Measurements from ENCODE around the gene PCDHB4.
A peak's percentile ranks its signal among the peaks of the same experiment; 100 is the strongest.
"Not testable (repeated sequence)": the region's sequence is repeated elsewhere in the genome, so short reads cannot be mapped to it uniquely, and the experiment has no call there.

Gene PCDHB4

DNA sequence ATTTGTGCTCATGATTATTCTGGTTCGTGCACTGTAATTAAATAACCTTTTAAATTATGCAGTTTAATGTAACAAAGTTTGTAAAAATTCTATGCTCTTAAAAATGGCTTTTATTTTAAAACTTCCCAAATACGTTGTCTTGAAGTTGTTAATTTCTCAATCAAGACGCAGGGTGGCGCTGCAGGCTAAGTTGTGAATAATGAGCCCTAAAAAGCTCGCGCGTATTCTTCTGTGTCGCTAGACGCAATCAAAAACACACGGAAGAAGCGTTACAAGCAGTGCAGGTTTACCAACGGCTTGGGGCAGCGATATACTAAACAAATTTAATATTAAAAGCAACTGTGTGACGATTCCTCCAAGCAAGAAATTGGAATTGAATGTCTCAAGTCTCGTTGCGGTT, at the start of gene PCDHB4:
Gene PCDHB4, plus strand, starts transcription at position 256 of the 400 bp plus-strand sequence. CDS start 181 bp downstream, outside the sequence.
- peak; percentile 15 for DNase-seq

DNA sequence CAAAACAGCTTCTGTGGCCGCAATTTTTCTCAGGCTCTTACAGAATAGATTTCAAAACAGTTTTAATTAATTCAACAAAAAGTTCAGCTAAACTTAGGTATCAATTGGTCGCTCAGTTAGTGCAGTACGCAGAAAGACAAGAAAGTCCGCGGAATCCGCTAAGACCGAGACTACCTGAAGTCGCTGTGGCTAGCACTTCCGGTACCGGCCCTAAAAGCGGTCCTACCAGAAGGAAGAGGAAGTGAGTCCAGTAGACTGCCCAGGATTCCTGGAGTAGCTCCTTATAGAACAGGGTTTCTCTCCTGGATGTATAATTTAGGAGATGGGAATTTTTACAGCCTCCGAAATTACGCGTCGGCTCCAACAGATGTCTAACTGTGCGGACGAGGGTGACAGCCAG, 43.8 kb upstream of the PCDHB4 start:
- no peak for DNase-seq

DNA sequence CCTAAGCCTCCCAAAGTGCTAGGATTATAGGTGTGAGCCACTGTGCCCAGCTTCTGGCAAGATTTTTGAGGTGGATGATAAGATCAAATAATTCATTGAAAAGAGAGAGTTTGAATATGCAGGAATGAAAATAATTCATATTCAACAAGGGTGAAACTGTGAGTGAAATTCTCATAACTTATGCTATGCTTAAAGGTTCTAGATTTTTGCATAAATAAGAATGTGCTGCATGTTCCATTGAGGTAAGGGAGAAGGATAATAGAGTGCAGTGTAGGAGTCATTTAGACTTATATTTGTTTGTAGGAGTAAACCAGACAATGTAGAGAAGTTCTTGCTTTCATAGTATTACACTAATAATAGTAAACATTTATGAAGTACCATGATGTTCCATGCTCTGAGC, 39.4 kb upstream of the PCDHB4 start:
- DNase-seq, result no peak

DNA sequence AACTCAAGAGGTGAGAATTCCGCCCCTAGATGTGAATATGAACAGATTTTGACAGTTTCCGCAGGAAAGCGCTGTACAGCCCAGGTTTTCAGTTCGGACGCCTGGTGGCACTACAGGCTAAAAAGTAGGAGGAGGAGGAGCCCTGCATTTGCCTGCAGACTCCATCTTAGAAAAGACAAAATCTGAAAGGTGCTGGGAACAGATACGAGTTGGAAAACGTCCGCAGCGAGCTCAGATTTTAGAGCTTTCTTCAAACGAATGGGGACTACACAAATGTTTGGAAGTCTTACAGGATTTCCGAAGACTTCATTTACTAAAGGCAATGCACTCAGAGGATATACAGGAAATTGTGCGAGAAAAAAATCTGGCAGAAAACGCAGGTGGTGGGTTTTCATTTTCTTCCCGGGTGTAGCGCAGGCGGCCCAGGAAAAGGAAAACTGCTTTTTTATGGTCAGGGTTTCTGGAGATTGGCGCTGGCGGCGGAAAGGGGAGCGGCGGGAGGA, 37.1 kb upstream of the PCDHB4 start:
- DNase-seq, result peak; percentile 21

DNA sequence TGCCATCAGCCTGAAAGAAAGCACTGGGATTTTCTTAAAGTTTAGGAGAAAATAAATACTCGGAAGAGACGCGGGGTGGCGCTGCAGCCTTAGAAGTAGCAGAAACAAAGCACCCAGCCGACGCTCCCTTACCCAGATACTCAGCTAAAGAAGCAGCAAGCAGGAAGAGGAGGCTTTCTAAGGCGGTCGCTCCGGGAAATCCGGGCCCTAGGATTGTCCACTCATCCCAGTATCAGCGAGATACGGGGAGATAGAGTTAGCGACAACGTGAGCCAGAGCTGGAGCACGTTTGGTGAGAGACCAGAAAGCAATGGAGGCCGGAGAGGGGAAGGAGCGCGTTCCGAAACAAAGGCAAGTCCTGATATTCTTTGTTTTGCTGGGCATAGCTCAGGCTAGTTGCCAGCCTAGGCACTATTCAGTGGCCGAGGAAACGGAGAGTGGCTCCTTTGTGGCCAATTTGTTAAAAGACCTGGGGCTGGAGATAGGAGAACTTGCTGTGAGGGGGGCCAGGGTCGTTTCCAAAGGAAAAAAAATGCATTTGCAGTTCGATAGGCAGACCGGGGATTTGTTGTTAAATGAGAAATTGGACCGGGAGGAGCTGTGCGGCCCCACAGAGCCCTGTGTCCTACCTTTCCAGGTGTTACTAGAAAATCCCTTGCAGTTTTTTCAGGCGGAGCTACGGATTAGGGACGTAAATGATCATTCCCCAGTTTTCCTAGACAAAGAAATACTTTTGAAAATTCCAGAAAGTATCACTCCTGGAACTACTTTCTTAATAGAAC, 26.9 kb upstream of the PCDHB4 start, which contains the start of gene PCDHB2:
Gene PCDHB2, plus strand, starts transcription at position 135 of the 782 bp plus-strand sequence. Its CDS starts 176 bp downstream, at position 311.
- DNase-seq, result peak; percentile 45

DNA sequence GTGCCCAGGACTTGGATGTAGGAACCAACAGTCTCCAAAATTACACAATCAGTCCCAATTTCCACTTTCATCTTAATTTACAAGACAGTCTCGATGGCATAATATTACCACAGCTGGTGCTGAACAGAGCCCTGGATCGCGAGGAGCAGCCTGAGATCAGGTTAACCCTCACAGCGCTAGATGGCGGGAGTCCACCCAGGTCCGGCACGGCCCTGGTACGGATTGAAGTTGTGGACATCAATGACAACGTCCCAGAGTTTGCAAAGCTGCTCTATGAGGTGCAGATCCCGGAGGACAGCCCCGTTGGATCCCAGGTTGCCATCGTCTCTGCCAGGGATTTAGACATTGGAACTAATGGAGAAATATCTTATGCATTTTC, 26.4 kb upstream of the PCDHB4 start:
- DNase-seq, result peak; percentile 0

DNA sequence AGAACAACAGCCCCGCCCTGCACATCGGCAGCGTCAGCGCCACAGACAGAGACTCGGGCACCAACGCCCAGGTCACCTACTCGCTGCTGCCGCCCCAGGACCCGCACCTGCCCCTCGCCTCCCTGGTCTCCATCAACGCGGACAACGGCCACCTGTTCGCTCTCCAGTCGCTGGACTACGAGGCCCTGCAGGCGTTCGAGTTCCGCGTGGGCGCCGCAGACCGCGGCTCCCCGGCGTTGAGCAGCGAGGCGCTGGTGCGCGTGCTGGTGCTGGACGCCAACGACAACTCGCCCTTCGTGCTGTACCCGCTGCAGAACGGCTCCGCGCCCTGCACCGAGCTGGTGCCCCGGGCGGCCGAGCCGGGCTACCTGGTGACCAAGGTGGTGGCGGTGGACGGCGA, 25.4 kb upstream of the PCDHB4 start:
- DNase-seq, result not testable (repeated sequence)

DNA sequence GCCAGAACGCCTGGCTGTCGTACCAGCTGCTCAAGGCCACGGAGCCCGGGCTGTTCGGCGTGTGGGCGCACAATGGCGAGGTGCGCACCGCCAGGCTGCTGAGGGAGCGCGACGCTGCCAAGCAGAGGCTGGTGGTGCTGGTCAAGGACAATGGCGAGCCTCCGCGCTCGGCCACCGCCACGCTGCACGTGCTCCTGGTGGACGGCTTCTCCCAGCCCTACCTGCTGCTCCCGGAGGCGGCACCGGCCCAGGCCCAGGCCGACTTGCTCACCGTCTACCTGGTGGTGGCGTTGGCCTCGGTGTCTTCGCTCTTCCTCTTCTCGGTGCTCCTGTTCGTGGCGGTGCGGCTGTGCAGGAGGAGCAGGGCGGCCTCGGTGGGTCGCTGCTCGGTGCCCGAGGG, 25.0 kb upstream of the PCDHB4 start:
- DNase-seq, result not testable (repeated sequence)

DNA sequence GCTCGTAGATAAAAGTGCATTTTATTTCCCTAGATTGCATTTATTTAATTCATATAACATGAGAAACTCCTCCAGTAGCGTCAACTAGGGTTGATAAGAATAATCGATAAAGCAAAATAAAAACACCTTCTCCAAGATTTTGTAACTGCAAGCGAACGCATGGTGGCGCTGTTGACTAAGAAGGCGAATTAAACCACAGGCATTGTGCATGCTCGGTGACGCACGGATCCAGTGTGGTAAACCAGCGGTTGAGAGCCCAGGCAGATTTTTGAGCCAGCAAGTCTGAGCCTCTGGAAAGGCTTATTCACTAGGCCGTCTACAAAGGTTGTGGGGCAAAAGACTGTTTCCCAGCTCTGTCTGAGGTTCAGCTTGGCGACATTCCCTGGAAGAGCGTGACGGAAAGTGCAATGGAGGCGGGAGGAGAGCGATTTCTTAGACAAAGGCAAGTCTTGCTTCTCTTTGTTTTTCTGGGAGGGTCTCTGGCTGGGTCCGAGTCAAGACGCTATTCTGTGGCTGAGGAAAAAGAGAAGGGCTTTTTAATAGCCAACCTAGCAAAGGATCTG, 21.3 kb upstream of the PCDHB4 start, which contains the start of gene PCDHB3:
Gene PCDHB3, plus strand, starts transcription at position 231 of the 563 bp plus-strand sequence. Its CDS starts 177 bp downstream, at position 408.
- peak; percentile 50 for DNase-seq

DNA sequence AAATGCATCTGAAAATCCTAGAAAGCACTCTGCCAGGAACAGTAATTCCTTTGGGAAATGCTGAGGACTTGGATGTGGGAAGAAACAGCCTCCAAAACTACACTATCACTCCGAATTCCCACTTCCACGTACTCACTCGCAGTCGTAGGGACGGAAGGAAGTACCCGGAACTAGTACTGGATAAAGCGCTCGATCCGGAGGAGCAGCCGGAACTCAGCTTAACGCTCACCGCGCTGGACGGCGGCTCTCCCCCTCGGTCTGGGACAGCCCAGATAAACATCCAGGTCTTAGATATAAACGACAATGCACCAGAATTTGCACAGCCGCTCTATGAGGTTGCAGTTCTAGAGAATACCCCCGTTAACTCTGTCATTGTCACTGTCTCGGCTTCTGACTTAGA, 20.6 kb upstream of the PCDHB4 start:
- DNase-seq, result peak; percentile 0

DNA sequence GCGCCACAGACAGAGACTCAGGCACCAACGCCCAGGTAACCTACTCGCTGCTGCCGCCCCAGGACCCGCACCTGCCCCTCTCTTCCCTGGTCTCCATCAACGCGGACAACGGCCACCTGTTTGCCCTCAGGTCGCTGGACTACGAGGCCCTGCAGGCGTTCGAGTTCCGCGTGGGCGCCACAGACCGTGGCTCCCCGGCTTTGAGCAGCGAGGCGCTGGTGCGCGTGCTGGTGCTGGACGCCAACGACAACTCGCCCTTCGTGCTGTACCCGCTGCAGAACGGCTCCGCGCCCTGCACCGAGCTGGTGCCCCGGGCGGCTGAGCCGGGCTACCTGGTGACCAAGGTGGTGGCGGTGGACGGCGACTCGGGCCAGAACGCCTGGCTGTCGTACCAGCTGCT, 19.5 kb upstream of the PCDHB4 start:
- not testable (repeated sequence) for DNase-seq

DNA sequence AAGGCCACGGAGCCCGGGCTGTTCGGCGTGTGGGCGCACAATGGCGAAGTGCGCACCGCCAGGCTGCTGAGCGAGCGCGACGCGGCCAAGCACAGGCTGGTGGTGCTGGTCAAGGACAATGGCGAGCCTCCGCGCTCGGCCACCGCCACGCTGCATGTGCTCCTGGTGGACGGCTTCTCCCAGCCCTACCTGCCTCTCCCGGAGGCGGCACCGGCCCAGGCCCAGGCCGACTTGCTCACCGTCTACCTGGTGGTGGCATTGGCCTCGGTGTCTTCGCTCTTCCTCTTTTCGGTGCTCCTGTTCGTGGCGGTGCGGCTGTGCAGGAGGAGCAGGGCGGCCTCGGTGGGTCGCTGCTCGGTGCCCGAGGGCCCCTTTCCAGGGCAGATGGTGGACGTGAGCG, 19.1 kb upstream of the PCDHB4 start:
- not testable (repeated sequence) for DNase-seq

DNA sequence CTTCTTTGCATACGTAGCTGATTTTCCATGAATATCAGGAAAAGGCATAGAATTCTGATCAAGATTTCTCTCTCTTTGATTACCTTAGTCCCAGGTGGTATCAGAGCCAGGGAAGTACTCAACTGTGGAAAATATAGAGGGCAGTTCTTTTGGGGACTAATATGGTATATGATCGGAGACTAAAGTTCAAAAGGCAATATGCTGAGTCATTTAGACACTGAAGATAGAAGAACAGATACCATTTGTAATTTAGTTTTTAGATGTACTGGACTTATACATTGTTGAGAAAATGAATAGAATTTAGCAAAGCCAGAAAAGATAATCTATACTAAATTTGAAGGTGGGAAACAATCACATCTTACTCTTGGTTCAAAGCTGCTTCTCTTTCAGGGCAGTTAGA, 16.3 kb upstream of the PCDHB4 start:
- DNase-seq, result no peak

DNA sequence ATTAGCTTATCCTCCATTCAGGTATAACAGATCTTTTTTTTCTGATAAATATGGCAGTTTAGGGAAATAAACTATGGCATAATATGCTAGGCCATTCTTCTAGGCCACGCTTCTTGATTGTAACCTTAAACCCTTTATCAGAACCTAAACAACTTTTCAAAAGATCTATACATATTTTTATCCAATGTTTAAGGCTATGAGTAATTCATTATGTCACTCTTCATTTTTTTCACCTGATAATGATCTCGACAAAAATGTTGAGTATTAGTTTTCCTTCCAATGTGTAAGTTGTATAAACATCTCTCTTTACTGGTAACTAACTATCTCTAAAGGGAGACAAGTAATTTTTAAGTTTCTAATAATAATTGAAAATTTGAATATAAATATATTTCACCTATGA, 2.4 kb upstream of the PCDHB4 start:
- DNase-seq, result no peak

DNA sequence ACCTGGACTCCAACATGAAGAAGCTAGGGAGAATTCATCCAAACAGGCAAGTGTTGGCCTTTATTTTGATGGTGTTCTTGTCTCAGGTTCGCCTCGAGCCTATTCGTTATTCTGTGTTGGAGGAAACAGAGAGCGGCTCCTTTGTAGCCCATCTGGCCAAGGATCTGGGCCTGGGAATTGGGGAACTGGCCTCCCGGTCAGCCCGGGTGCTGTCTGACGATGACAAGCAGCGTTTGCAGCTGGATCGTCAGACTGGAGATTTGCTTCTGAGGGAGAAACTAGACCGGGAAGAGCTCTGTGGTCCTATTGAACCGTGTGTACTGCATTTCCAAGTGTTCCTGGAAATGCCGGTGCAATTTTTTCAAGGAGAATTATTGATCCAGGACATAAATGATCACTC, 367 bp downstream of the PCDHB4 start:
- peak; percentile 1 for DNase-seq

DNA sequence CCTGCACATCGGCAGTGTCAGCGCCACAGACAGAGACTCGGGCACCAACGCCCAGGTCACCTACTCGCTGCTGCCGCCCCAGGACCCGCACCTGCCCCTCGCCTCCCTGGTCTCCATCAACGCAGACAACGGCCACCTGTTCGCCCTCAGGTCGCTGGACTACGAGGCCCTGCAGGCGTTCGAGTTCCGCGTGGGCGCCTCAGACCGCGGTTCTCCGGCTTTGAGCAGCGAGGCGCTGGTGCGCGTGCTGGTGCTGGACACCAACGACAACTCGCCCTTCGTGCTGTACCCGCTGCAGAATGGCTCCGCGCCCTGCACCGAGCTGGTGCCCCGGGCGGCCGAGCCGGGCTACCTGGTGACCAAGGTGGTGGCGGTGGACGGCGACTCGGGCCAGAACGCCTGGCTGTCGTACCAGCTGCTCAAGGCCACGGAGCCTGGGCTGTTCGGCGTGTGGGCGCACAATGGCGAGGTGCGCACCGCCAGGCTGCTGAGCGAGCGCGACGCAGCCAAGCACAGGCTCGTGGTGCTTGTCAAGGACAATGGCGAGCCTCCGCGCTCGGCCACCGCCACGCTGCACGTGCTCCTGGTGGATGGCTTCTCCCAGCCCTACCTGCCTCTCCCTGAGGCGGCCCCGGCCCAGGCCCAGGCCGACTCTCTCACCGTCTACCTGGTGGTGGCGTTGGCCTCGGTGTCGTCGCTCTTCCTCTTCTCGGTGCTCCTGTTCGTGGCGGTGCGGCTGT, 1.9 kb downstream of the PCDHB4 start:
- DNase-seq, result not testable (repeated sequence)

DNA sequence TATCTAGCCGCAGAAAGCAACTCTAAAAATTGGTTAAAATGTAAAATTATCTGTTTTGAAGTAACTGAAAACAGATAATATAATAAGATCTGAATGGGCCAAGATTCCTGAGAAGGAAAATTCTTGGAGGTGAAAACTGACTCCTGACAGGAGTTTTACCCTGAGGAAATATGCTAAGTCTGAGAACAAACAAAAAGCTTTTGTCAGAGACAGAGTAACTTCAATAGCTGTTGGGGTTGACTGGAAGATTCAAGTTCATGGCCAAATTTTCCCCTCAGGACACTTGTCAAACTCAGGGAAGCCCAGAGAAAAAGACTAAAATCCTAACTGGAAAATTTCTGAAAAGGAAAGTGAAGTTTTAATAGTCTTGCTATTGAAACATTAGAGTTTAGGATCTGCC, 5.7 kb downstream of the PCDHB4 start:
- DNase-seq, result no peak

DNA sequence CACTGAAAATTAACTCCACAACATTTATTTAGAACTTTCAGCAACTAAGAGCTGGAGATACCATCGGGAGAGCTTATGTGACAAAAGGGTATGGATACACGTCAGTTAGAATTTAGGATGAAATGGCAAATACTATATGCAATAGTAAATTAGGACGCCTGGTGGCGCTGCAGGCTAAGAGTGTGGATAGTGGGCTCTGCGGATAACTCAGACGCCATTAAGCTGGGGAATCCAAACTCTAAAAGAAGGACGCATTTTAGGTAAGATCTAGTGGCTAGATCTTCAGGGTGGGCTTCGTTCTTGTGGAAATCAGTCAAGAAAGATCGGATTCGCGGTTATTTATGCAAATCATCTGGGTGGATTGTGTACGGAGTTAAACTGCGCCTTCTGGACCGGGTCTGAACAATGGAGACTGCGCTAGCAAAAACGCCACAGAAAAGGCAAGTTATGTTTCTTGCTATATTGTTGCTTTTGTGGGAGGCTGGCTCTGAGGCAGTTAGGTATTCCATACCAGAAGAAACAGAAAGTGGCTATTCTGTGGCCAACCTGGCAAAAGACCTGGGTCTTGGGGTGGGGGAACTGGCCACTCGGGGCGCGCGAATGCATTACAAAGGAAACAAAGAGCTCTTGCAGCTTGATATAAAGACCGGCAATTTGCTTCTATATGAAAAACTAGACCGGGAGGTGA, 13.6 kb downstream of the PCDHB4 start, which contains the start of gene PCDHB5:
Gene PCDHB5, plus strand, starts transcription at position 177 of the 688 bp plus-strand sequence. Its CDS starts 229 bp downstream, at position 406.
- DNase-seq, result peak; percentile 31

DNA sequence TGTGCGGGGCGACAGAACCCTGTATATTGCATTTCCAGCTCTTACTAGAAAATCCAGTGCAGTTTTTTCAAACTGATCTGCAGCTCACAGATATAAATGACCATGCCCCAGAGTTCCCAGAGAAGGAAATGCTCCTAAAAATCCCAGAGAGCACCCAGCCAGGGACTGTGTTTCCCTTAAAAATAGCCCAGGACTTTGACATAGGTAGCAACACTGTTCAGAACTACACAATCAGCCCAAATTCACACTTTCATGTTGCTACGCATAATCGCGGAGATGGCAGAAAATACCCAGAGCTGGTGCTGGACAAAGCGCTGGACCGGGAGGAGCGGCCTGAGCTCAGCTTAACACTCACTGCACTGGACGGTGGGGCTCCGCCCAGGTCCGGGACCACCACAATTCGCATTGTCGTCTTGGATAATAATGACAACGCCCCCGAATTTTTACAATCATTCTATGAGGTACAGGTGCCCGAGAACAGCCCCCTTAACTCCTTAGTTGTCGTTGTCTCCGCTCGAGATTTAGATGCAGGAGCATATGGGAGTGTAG, 14.2 kb downstream of the PCDHB4 start:
- DNase-seq, result peak; percentile 0

DNA sequence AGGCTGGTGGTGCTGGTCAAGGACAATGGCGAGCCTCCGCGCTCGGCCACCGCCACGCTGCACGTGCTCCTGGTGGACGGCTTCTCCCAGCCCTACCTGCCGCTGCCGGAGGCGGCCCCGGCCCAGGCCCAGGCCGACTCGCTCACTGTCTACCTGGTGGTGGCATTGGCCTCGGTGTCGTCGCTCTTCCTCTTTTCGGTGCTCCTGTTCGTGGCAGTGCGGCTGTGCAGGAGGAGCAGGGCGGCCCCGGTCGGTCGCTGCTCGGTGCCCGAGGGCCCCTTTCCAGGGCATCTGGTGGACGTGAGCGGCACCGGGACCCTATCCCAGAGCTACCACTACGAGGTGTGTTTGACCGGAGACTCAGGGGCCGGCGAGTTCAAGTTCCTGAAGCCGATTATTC, 15.7 kb downstream of the PCDHB4 start:
- DNase-seq, result not testable (repeated sequence)

DNA sequence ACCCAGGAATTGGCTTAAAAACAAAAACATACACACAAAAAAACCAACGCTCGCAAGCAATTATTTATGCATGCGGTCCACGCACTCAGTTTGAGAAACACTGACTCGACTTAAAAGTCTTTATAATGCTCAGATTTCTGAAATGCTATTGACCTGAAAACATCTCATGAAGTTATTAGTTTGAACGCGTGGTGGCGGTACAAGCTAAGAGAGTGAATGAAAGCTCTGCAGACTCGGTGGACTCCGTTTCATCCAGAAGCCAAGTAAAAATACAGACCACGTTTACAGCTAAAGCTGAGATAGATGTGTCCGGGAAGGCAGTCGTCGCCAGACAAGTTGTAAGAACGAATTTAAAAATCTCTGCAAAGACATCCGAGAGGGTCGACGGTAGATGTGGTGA, 28.2 kb downstream of the PCDHB4 start, which contains the start of gene PCDHB6:
Gene PCDHB6, plus strand, starts transcription at position 246 of the 400 bp plus-strand sequence. CDS start 201 bp downstream, outside the sequence.
- peak; percentile 38 for DNase-seq
